NOMO-1 (cell line): ENCODE results near the gene KREMEN1.

Experiments
- DNase-seq, 2 experiments: peaks; one replicate each; lab custom pipeline; 2025; ENCODE audit not compliant: unreplicated experiment in 2 of 2; lab: John Stamatoyannopoulos, UW

KREMEN1 gene

DNA sequence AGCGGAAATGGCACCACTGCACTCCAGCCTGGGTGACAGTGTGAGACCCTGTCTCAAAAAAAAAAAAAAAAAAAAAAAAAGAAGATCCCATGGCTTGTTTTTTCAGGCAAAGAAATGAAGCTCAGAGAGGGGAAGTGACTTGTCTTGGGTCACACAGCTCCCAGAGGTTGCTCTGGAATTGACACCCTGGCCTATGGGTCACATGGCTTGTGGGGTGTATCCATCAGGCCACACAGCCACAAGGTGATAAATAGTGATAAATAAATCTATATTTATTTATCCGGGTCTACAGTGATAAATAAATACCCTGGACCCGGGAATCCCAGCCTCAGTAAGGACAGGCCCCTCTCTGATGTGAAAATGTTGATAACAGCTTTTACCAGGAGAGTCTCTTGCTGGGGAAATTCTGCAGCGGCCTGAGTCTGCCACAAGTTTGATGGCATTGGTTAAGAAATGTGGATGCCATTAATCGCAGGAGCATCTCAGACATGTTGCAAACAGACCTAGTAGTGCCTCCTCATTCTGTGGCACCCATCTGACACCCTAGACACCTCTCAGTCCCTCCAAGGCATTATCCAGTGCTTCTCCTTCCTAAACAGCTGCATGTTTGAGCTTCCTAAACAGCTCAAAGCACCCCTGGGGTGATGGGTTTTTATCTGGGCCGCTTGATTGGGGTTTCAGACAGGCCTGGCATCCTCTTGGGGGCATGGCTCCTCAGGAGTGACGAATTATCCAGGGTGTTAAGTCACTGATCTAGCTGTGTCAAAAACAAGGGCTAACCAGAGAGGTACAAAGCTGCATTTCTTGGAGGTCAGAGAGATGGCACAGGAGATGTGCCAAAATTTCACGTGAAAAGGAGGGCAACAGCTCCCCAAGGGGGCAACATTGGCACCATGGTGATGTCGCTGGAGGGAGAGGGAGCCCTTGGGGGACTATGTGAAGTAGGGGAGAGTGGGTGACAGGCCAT, 130.9 kb downstream of the KREMEN1 start:
- no peak for DNase-seq

- no peak for DNase-seq
These were observed 131.8 kb downstream of the KREMEN1 start for GRCh38 chr22:29204455-29205183.

DNA sequence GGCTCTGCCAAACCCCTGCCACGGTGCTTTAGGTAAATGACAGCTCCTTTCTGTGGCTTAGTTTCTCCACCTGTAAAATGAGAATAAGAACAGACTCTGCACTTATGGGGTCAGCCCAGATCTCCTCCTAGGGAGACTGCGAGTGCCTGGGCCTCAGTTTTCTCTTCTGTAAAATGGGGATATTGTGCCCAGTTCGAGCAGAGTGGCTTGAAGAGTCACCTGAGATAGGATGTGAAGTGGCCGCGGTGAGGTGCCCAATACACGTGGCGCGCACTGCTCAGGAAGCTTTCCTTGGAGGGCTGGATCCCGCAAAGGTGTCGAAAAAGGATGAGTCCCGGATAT, 132.4 kb downstream of the KREMEN1 start:
- DNase-seq, result no peak

DNA sequence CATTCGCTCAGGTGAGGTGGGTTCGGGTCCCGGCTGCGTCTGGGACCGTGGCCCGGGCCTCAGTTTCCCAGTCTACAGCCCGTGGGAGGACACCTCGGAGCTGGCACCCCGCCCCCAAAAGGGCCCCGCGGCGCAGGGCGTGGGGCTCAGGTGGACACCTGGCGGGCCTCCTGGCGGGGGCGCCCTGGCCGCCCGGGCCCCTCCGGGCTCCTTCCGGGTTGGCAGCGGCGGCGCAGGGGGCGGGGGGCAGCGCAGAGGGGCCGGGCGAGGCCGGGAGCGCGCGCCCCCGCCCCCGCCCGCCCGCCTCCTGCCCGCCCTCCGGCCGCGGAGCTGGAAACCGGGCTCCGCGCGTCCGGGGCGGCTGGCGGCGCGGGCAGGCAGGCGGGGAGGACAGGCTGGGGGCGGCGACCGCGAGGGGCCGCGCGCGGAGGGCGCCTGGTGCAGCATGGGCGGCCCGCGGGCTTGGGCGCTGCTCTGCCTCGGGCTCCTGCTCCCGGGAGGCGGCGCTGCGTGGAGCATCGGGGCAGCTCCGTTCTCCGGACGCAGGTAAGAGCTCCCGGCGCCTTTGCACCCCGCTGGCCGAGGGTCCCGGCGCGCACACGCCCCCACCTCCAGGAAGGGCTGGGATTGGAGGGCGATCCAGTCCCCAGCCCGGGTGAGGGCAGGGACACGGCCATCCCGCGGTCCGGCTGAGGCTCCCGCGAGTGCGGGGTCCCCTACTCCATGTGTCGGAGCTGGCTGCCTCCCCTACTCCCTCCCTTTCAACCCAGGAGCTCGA, 132.9 kb downstream of the KREMEN1 start, which contains the start of gene EMID1:
EMID1 (plus strand) TSS at position 303 of the 778 bp plus-strand sequence; CDS start at position 446, 143 bp downstream.
- DNase-seq, result peak; percentile 19 to 21

DNA sequence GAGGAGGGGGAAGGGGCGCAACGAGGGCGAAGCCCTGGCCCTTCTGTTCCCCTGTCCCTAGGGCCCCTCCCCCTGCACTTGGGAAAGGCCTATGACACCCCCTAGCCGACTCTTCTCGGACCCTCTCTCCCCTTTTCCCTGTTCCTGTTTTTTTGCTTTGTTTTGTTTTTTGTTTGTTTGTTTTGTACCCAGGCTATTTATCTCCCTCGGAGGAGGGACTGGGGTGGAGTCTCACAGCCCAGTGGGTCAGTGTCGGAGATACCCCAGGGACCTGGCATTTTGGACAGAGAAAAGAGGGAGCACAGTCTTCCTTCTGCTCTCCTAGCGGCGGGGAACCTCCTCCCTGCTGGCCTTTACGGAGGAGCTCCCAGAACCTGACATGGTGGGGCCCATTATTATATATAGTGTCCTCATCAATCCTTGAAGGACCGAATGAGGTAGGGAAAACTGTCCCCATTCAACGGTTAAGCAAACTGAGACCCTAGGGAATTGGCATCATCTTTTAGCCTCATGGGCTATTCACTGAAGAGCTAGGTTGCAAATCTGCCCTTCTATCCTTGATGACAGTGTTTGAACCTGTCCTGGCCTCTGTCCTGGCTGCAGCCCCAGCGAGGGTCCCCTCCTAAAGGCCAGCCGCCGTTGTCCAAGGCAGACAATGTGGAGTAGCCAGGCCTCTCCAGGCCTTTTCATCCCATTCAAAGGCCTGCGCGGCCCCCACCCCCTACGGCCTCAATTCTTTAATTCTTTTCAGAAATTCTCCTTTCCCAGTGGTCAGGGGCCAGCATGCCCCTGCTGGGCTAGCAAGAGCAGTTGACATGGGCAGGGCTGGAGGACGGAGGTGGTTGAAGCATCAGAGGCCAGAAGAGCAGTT, 133.8 kb downstream of the KREMEN1 start:
- DNase-seq, result no peak

- no peak for DNase-seq
These were observed 134.4 kb downstream of the KREMEN1 start for GRCh38 chr22:29207243-29207550.

DNA sequence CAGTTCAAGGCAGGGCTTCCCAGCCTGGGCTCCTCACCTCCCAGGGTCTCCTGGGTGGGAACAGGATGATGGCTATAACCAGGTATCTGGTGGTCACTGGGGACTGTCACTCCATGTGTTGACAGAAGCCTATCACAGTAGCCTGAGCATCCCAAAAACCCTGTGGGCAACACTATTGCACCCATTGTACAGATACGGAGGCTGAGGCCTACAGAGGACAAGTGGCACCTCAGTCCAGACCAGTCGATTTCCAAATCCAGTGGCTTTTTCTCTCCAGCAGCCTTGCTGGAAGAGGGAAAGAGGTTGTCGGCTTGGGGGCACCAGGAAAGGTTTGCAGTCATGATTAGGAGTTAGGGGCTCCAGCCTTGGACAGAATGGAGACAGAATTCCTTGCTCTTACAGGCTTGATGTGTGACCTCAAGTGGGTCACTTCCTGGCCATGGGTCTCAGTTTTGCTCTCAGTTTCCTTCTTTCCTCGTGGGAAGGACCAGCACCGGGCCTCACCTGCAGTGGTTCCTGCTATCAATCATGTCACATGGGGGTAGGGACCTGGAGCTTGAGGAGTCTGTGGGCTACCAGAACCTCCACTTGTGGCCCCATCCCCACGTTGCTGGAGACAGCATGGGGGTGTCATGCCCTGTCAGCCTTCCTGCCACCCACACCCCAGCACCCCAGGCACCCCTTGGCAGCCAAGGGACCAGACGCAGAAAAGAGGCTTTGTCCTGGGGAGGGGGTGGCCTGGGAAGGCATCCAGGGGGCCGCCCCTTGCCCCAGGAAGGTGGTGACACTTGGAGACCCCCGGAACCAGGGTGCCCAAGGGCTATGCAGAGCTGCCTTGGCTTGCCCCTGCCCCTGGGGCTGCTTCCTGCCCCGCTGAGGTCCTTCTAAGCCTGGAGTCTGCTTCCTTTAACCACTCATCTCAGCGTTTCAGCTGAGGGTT, 135.0 kb downstream of the KREMEN1 start:
- no peak for DNase-seq

GRCh38 chr22:29208502-29208862, 135.6 kb downstream of the KREMEN1 start:
- DNase-seq, result no peak

DNA sequence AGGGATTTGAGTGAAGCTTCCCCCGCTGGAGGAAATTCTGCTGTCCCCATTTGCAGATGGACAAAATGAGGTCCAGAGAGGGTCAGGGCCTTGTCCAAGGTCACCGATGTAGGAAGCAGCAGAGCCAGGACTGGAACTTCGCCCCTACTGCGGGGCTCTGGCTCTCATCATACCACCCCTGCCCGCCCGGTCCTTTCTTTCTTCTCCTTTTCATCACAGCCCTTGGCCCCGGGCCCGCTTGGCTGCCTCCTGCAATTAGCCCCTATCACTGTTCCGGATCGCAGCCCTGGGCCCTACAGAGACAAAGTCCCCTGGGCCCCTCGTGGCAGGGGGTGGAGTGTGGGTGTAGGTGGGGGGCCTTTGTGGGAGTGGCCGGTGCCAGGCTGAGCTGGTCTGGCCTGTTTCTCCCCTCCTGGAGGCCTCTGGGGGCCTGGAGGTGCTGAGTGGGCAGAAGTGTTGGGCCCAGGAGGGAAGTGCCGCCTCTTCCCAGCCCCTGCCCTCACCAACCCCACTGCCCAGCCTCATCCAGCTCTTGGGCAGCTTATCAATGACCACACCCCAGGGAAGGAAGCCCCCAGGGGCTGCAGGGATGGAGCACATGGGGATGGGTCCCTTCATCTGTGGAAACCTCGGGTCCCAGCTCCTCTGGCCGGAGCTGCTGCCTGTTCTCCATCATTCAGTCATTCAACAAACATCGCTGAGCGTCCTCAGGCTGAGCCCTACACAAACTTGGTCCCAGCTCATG, 136.2 kb downstream of the KREMEN1 start:
- no peak for DNase-seq

DNA sequence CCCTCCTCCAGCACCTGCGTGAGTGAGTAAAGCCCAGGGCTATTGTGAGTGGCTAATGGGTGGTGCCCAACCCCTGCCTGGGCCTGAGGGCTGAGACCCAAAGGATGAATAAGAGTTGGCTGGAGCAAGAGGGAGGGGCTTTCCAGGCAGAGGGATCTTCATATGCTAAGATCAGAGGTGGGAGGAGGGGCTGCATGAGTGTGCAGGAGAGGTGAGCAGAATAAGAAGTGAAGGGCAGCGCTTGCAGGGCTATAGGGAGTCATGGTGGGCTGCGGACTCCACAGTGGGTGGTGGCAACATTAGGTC, 136.7 kb downstream of the KREMEN1 start:
- no peak for DNase-seq

- DNase-seq, result no peak
These were observed 138.2 kb downstream of the KREMEN1 start for GRCh38 chr22:29211066-29211465.

GRCh38 chr22:29211466-29211865, 138.6 kb downstream of the KREMEN1 start:
- DNase-seq, result no peak

GRCh38 chr22:29212743-29213142, 139.9 kb downstream of the KREMEN1 start:
- DNase-seq, result no peak

DNA sequence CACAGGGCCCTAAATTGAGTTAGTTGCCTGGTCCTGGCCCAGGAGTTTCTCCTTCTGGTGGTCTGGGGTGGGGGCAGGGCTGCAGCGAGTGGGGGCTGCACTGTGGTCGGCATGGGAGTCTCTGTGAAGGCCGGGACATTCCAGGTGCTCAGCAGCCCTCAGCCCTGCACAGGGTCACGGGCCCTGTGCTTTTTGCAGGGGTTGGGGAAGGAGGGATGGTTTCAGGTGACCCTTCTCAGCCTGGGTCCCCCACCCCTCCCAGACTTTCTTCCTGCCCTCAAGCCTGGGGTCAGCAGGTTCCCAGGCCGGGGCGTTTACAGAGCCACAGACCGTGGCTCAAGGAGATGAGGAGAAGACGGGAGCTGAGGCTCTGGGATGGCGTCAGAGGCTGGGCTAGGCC, 140.7 kb downstream of the KREMEN1 start:
- no peak for DNase-seq

- no peak for DNase-seq
These were observed 141.4 kb downstream of the KREMEN1 start for GRCh38 chr22:29214232-29214631.

DNA sequence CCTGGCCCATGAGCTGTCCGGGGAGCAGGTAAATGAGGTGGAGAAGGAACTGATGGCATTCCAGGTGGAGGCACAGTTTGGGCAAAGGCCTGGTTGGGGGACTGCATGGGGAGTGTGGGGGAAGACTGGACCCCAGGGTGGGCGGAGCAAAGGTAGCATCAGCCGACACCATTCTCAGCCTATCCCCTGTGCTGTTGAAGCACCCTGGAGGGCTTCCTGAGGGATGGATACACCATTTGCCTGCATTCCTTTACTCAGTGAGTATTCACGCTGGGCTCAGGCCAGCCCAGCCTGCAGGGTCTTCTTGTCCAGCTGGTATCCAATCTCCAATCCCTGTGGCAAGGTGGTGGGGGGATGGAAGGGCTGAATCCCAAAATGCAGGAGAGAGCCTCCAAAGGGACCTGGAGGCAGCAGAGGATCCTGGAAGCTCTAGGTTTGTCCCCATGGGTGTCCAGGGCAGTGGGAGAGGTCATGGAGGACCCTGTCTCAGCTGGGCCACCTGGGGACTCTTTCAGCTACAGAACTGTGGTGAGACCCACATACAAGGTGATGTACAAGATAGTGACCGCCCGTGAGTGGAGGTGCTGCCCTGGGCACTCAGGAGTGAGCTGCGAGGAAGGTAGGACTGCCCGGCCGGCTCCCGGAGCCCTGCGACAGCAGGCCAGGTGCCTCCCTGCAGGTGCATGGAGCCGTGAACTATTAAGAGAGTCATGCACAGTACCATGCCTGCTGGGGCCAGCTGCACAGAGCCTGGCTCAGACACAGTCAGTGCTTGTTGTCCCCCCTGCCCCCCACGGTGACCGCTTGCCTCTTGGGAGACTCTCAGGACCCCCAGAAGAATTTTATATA, 142.4 kb downstream of the KREMEN1 start:
- no peak for DNase-seq

DNA sequence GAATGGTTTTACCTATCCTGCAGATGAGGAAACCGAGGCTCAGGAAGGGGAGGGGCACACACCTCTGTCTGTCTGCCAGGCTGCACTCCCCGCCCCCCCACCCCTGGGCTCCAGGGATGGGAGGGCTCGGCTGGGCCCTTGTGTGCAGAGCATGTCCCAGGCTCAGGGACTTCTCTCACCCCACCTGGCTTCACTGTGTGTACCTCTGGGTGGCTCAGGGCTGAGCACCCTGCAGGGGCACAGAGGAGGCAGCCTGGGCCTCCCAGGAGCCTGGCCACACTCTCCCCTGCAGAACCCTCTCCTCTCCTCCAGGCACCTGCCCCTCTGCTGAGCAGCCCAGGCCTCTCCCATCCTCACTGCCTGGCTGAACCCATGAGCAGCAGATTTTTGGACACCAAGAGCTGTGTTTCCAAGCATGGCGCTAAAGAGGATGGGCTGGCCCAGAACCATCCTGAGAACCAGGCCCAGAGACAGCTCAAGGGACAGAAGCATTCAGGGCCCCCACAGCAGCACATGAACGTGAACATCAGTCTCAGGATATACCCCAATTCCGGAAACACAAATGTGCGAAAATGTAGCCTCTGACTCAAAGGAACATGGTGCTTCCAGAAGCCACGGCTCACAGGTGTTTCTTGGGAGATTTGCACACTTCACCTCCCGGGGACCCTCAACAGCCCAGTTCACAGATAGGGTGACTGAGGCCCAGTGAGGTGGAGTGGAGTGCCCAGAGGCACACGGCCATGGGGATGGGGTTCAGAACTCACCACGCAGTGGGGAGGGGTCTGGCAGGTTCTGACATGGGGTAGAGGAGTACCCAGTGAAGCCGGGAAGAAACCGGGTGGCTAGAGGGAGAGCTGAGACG, 143.4 kb downstream of the KREMEN1 start:
- DNase-seq, result no peak
